IMR-90 (cell line): ENCODE data around the gene MS4A4E. TPM values are rescaled to one million over a fixed set of nuclear protein-coding genes. Genes with fewer than 3 reads are reported as not detected.

Experiments used
- ATAC-seq: fragments of 200-7000 bp; cut with Tn5 transposase; 2 replicates; pipeline ENCODE4 v1.9.1; 2020; ENCODE audit warnings: low read depth, mild to moderate bottlenecking, moderate library complexity
- BruUV-seq: library from RNA; stranded (reverse); fragments of 400-500 nt; replicated peaks from 2 replicates; lab custom pipeline; 2021; lab: Mats Ljungman, UMichigan
- CTCF ChIA-PET: fragments of 300-600 bp; formaldehyde crosslinking; extraction: SDS; loops from one replicate; lab custom pipeline; 2021; ENCODE audit warnings: antibody characterized with exemption; lab: Yijun Ruan, JAX
- POLR2A ChIA-PET: fragments of 300-600 bp; sonication (Branson Sonifier 250); formaldehyde crosslinking; loops from one replicate; lab custom pipeline; 2022; ENCODE audit warnings: antibody characterized with exemption; ENCODE audit not compliant: unreplicated experiment; lab: Charles Lee
- DNase-seq: peaks from one replicate; pipeline ENCODE4 v3.0.0; 2013
- H2AFZ ChIP-seq: replicated peaks from 2 replicates; pipeline ENCODE3; 2013; ENCODE audit warnings: low read length, mild to moderate bottlenecking; ENCODE audit not compliant: poor library complexity
- H2AK5ac ChIP-seq: 2 replicates; pipeline ENCODE4 v1.6.1; 2013; ENCODE audit warnings: low read depth, low read length, inconsistent platforms
- H2AK9ac ChIP-seq: replicated peaks from 2 replicates; pipeline ENCODE3; 2013; ENCODE audit warnings: mild to moderate bottlenecking, low read depth, low read length, moderate library complexity; ENCODE audit not compliant: poor library complexity
- H2BK120ac ChIP-seq: 2 replicates; pipeline ENCODE4 v1.6.1; 2013; ENCODE audit warnings: low read depth, low read length, inconsistent platforms
- H2BK15ac ChIP-seq: 3 replicates; pipeline ENCODE4 v1.6.1; 2013; ENCODE audit warnings: low read depth, low read length, inconsistent platforms
- H2BK20ac ChIP-seq: 2 replicates; pipeline ENCODE4 v1.6.1; 2013; ENCODE audit warnings: low read depth, mild to moderate bottlenecking, inconsistent platforms, low read length, moderate library complexity
- H2BK5ac ChIP-seq: 2 replicates; pipeline ENCODE4 v1.6.1; 2013; ENCODE audit warnings: mild to moderate bottlenecking, low read depth, low read length, inconsistent platforms; ENCODE audit not compliant: poor library complexity, severe bottlenecking
- H3K14ac ChIP-seq: replicated peaks from 2 replicates; pipeline ENCODE4 v1.6.1; 2013; ENCODE audit warnings: low read depth, low read length, inconsistent platforms
- H3K18ac ChIP-seq: 2 replicates; pipeline ENCODE4 v1.6.1; 2013; ENCODE audit warnings: low read depth, low read length, control low read depth
- H3K23ac ChIP-seq: 2 replicates; pipeline ENCODE4 v1.6.1; 2013; ENCODE audit warnings: low read depth, low read length, inconsistent platforms
- H3K27ac ChIP-seq: 2 replicates; pipeline ENCODE4 v1.5.1; 2013; ENCODE audit warnings: mild to moderate bottlenecking, control low read depth, low read length; ENCODE audit not compliant: insufficient read depth
- H3K27me3 ChIP-seq: 2 replicates; pipeline ENCODE4 v1.6.1; 2013; ENCODE audit warnings: low read length; ENCODE audit not compliant: control insufficient read depth, insufficient read depth
- H3K36me3 ChIP-seq: 2 replicates; pipeline ENCODE4 v1.6.1; 2013; ENCODE audit warnings: low read length, mixed read lengths; ENCODE audit not compliant: control insufficient read depth, insufficient read depth
- H3K4ac ChIP-seq: 2 replicates; pipeline ENCODE4 v1.6.1; 2013; ENCODE audit warnings: low read depth, low read length, inconsistent platforms
- H3K4me1 ChIP-seq: 2 replicates; pipeline ENCODE4 v1.6.1; 2013; ENCODE audit warnings: low read length, mixed read lengths; ENCODE audit not compliant: control insufficient read depth, insufficient read depth
- H3K4me2 ChIP-seq: 2 replicates; pipeline ENCODE4 v1.6.1; 2013; ENCODE audit warnings: low read depth, mild to moderate bottlenecking, control low read depth, low read length, moderate library complexity
- H3K4me3 ChIP-seq: 2 replicates; pipeline ENCODE4 v1.5.1; 2013; ENCODE audit warnings: low read depth, mild to moderate bottlenecking, control low read depth, low read length, moderate library complexity; ENCODE audit not compliant: insufficient read depth
- H3K56ac ChIP-seq: 2 replicates; pipeline ENCODE4 v1.6.1; 2013; ENCODE audit warnings: low read length, inconsistent platforms; ENCODE audit not compliant: insufficient read depth; ENCODE audit errors: extremely low read depth
- H3K79me1 ChIP-seq, 2 experiments: 2 replicates each; pipeline ENCODE4 v1.6.1; 2013; ENCODE audit warnings: low read length in 2 of 2, inconsistent platforms in 1 of 2, low read depth in 1 of 2
- H3K9ac ChIP-seq: 2 replicates; pipeline ENCODE4 v1.6.1; 2013; ENCODE audit warnings: low read depth, low read length, control low read depth
- H3K9me1 ChIP-seq: 2 replicates; pipeline ENCODE4 v1.6.1; 2013; ENCODE audit warnings: low read length, inconsistent platforms; ENCODE audit not compliant: insufficient read depth
- H3K9me3 ChIP-seq: 2 replicates; pipeline ENCODE4 v1.6.1; 2013; ENCODE audit warnings: low read length; ENCODE audit not compliant: control insufficient read depth, insufficient read depth
- H4K20me1 ChIP-seq: 2 replicates; pipeline ENCODE4 v1.6.1; 2013; ENCODE audit warnings: low read length, inconsistent platforms; ENCODE audit not compliant: insufficient read depth
- H4K5ac ChIP-seq: 2 replicates; pipeline ENCODE4 v1.6.1; 2013; ENCODE audit warnings: mild to moderate bottlenecking, low read depth, low read length, control low read depth
- H4K8ac ChIP-seq, 2 experiments: 2 replicates each; pipeline ENCODE4 v1.6.1; 2013; ENCODE audit warnings: low read depth in 2 of 2, low read length in 2 of 2, control low read depth in 1 of 2, inconsistent platforms in 1 of 2
- H4K91ac ChIP-seq: 2 replicates; pipeline ENCODE4 v1.6.1; 2013; ENCODE audit warnings: low read depth, low read length, inconsistent platforms; ENCODE audit not compliant: insufficient read depth
- BHLHE40 ChIP-seq: fragments of 150-350 bp; IDR thresholded peaks from 2 replicates; pipeline ENCODE4 v1.6.1; 2016; ENCODE audit warnings: mild to moderate bottlenecking, low read depth, low read length
- CEBPB ChIP-seq: IDR thresholded peaks from 2 replicates; pipeline ENCODE4 v1.6.1; 2012; ENCODE audit warnings: low read depth, low read length, improper control_type of control experiment
- CHD1 ChIP-seq: IDR thresholded peaks from 2 replicates; pipeline ENCODE4 v1.6.1; 2012; ENCODE audit warnings: low read depth, low read length, improper control_type of control experiment
- CTCF ChIP-seq: conservative IDR thresholded peaks from 2 replicates; pipeline ENCODE4 v1.5.1; 2012; ENCODE audit warnings: mild to moderate bottlenecking, low read depth, low read length, improper control_type of control experiment
- ELK1 ChIP-seq: fragments of 150-350 bp; IDR thresholded peaks from 2 replicates; pipeline ENCODE4 v1.6.1; 2016; ENCODE audit warnings: low read depth, mild to moderate bottlenecking, low read length, moderate library complexity, borderline replicate concordance
- FOS ChIP-seq: fragments of 150-350 bp; IDR thresholded peaks from 2 replicates; pipeline ENCODE4 v1.6.1; 2016; ENCODE audit warnings: low read depth, low read length
- MAFK ChIP-seq: IDR thresholded peaks from 2 replicates; pipeline ENCODE4 v1.6.1; 2012; ENCODE audit warnings: low read depth, low read length, improper control_type of control experiment
- MAZ ChIP-seq: IDR thresholded peaks from 2 replicates; pipeline ENCODE4 v1.6.1; 2012; ENCODE audit warnings: low read depth, mild to moderate bottlenecking, low read length, improper control_type of control experiment, moderate library complexity, borderline replicate concordance
- MXI1 ChIP-seq: IDR thresholded peaks from 2 replicates; pipeline ENCODE4 v1.6.1; 2012; ENCODE audit warnings: low read depth, mild to moderate bottlenecking, low read length, moderate library complexity, borderline replicate concordance
- NFE2L2 ChIP-seq: fragments of 150-350 bp; IDR thresholded peaks from 2 replicates; pipeline ENCODE4 v1.6.1; 2016; ENCODE audit warnings: low read depth, mild to moderate bottlenecking, low read length
- POLR2A ChIP-seq: IDR thresholded peaks from 2 replicates; pipeline ENCODE4 v1.6.1; 2012; ENCODE audit warnings: mild to moderate bottlenecking, low read depth, low read length
- RAD21 ChIP-seq: IDR thresholded peaks from 2 replicates; pipeline ENCODE4 v1.6.1; 2012; ENCODE audit warnings: low read length, improper control_type of control experiment
- RCOR1 ChIP-seq: IDR thresholded peaks from 2 replicates; pipeline ENCODE4 v1.6.1; 2012; ENCODE audit warnings: mild to moderate bottlenecking, low read length, improper control_type of control experiment; ENCODE audit not compliant: insufficient replicate concordance
- RFX5 ChIP-seq: IDR thresholded peaks from 2 replicates; pipeline ENCODE4 v1.8.0; 2012; ENCODE audit warnings: low read depth, mild to moderate bottlenecking, low read length, moderate library complexity
- SMC3 ChIP-seq: fragments of 150-350 bp; IDR thresholded peaks from 2 replicates; pipeline ENCODE4 v1.6.1; 2016; ENCODE audit warnings: low read depth, mild to moderate bottlenecking, antibody characterized with exemption, low read length, moderate library complexity
- USF2 ChIP-seq: fragments of 150-350 bp; IDR thresholded peaks from 2 replicates; pipeline ENCODE4 v1.6.1; 2017; ENCODE audit warnings: mild to moderate bottlenecking, antibody characterized with exemption, low read length, low read depth
- WGBS, 2 experiments: methylation state at CpG; one replicate each; pipeline versions ENCODE4 v1.1.5 to v1.1.7; 2013; ENCODE audit warnings: missing lambda C conversion rate in 2 of 2; ENCODE audit not compliant: insufficient read length in 1 of 2; ENCODE audit errors: extremely low coverage in 2 of 2; 5-methylcytosine and 5-hydroxymethylcytosine counted together
- dilution Hi-C: fragments of 300-500 bp; cut with HindIII; formaldehyde crosslinking; loops from one replicate; pipeline ENCODE4 v1.14.3; 2018; ENCODE audit warnings: low sequenced_read_pairs; ENCODE audit not compliant: unreplicated experiment
- in situ Hi-C: fragments of 300-500 bp; cut with MboI; formaldehyde crosslinking; loops from 3 replicates; pipeline ENCODE4 v1.14.3; 2019; ENCODE audit warnings: low sequenced_read_pairs, inconsistent platforms, mixed read lengths
- intact Hi-C: fragments of 100-400 bp; cut with micrococcal nuclease; formaldehyde crosslinking; loops from 2 replicates; pipeline ENCODE4 v1.10.0; 2022
- polyA plus RNA-seq, 3 experiments: library from polyadenylated mRNA; depleted of rRNA; stranded (reverse); fragments of >200 nt; gene quantifications; 2 replicates each; pipeline ENCODE4 v1.2.3, GENCODE V29; 2012; ENCODE audit warnings: low replicate concordance in 1 of 3
- total RNA-seq: library from RNA; depleted of rRNA; stranded (reverse); fragments of >200 nt; gene quantifications from 2 replicates; pipeline ENCODE4 v1.2.3, GENCODE V29; 2012

Gene MS4A4E
- total and polyA plus RNA-seq, 2 of the 4 experiments (the other 2 are of a cell fraction): not detected

- intact Hi-C loops (no loop called here), in situ Hi-C loops (no loop called here)
- no peak for DNase-seq
Observed at GRCh38 chr11:60164550-60165075, 78.3 kb downstream of the MS4A4E start.

More at GRCh38 chr11:60164550-60165075, 78.3 kb downstream of the MS4A4E start:
- H2BK120ac ChIP-seq: no peak overlapping the region
- no peak overlapping the region for H4K5ac ChIP-seq
- H4K91ac ChIP-seq: no peak overlapping the region
- H3K9me1 ChIP-seq: no peaks in the 10 kb centered on the region
- no peak overlapping the region for H3K56ac ChIP-seq
- H4K20me1 ChIP-seq: no peaks in the 10 kb centered on the region
- dilution Hi-C loops: no loop called here
- no peak overlapping the region for H3K14ac ChIP-seq
- H3K4me2 ChIP-seq: no peak overlapping the region
- no peaks in the 10 kb centered on the region for H3K27me3 ChIP-seq
- no peaks in the 10 kb centered on the region for H3K79me1 ChIP-seq
- H2AK9ac ChIP-seq: no peak overlapping the region
- no CpG with 5 or more reads among the region's 1 CpG for WGBS, 2 experiments
- no peak overlapping the region for H3K4ac ChIP-seq
- ChIA-PET POLR2A (no interaction called here), CTCF (no interaction called here)
- H3K27ac ChIP-seq: no peak overlapping the region
- H3K36me3 ChIP-seq: no peaks in the 10 kb centered on the region
- H3K9me3 ChIP-seq: peaks cover 8% of the 10 kb centered on the region; the same call in 1 of the 2 replicates
- H2BK15ac ChIP-seq: no peak overlapping the region
- H3K4me3 ChIP-seq: no peak overlapping the region
- no peak overlapping the region for H4K8ac ChIP-seq
- no peak overlapping the region for H3K18ac ChIP-seq
- TF ChIP-seq BHLHE40 (no peak), MAFK (no peak), NFE2L2 (no peak), ELK1 (no peak), CEBPB (no peak), CTCF (no peak), USF2 (no peak), POLR2A (no peak), RAD21 (no peak), CHD1 (no peak), RFX5 (no peak), RCOR1 (no peak), MAZ (no peak), FOS (no peak), MXI1 (no peak), SMC3 (no peak)
- no peak overlapping the region for H2BK5ac ChIP-seq
- no peaks in the 10 kb centered on the region for H3K4me1 ChIP-seq
- H2AK5ac ChIP-seq: no peak overlapping the region
- no peak overlapping the region for H3K23ac ChIP-seq
- H2AFZ ChIP-seq: no peak overlapping the region
- no peak overlapping the region for H3K9ac ChIP-seq
- BruUV-seq: no TSS peak
- ATAC-seq: no peak
- H2BK20ac ChIP-seq: no peak overlapping the region
